ENCODE measurements around the gene CCM2.

The CCM2 gene

GRCh38 chr7:44967571-44968446 lies 32.2 kb upstream of the CCM2 start:
- no peak overlapping the region for H3K4me3 ChIP-seq (ENCODE audit: low read depth, low read length)
- DNase-seq (ENCODE audit: low read depth) = no peak

GRCh38 chr7:44969049-44969700 lies 30.8 kb upstream of the CCM2 start:
- H3K4me3 ChIP-seq (ENCODE audit: low read depth, low read length) = no peak overlapping the region
- no peak for DNase-seq (ENCODE audit: low read depth)

- no peak for DNase-seq (ENCODE audit: low read depth)
- H3K4me3 ChIP-seq (ENCODE audit: low read depth, low read length) = no peak overlapping the region
Observed at GRCh38 chr7:44969701-44970522, 30.1 kb upstream of the CCM2 start.

DNA sequence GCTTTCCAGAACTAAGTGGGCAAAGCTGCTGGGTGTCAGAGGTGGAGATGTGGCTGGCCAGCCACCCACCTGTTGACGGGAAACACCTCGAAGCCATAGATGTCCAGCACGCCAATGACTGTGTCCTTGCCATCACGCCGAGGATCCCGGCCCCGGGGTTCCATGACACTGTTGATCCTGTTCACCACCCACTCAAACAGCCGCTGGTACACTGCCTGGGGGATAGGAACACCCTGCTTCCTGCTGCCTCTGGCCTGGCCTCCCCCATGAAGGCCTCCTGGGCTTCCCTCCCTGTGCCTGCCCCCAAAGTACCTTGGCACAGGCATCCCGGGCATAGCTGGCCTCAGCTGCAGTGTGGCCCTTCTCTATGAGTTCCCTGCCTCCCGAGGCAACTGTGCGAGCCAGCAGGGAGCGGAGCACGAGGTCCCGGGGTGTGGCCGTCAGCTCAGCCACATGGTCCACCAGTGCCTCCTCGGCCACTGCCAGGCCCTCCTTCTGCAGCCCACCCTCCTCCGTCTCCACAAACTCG lies 29.4 kb upstream of the CCM2 start:
- no peak overlapping the region for H3K4me3 ChIP-seq (ENCODE audit: low read depth, low read length)
- DNase-seq (ENCODE audit: low read depth) = no peak

DNA sequence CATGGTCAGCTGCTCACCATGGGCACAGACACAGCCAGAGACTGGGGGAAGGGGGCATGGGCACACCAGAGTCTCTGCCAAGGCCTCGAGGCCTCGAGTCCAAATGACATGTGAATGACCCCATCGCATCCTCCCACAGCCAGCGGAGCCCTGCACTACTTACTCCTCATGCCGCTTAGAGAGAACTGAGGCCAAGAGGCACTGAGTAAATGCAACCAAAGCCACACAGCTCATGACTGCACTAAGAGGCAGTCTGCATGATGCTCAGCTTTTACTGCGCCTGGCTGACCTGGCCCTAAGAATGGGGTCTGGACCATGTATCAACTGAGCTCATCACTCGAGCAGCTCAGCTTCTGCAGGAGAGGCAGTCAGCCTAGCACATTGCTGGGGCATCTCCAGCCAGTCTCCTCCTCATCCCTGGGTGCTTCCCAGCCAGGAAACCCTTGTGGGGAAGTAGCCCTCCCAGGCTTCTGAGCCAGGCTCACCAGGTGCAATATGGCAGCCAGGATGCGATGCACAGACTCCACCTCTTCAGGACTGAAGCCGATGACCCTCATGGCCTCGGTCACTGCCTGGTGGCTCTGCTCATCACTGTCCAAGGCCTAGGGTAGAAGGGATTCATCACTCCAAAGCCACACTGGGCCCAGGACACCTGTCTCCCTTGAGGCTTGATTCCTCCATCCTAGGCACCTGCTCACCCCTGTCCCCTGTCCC lies 28.7 kb upstream of the CCM2 start:
- DNase-seq (ENCODE audit: low read depth) = no peak
- no peak overlapping the region for H3K4me3 ChIP-seq (ENCODE audit: low read depth, low read length)

DNA sequence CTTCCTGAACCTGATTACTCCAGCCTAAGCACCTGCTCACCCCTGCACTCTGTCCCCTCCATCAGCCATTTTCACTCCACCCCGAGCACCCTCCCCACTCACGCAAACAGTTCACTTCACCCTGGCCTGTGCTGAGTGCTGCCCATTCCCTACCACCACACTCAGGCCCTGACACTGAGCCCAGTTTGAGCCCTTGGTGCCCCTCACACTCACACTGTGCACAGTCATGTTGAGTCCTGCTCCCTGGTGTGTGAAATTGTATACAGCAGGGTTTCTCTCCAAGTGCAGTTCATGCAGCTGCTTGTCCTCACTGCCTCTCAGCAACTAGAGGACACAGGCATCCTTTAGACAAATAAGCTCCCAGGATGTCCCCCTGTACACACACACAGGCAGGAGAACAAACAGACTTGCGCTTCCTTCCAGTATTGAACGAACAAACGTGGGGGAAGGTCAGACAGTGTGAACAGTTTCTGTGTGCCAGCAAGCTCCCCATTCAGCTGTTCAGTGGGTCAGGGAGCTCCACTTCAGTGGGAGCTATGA lies 28.0 kb upstream of the CCM2 start:
- no peak overlapping the region for H3K4me3 ChIP-seq (ENCODE audit: low read depth, low read length)
- DNase-seq (ENCODE audit: low read depth) = no peak

DNA sequence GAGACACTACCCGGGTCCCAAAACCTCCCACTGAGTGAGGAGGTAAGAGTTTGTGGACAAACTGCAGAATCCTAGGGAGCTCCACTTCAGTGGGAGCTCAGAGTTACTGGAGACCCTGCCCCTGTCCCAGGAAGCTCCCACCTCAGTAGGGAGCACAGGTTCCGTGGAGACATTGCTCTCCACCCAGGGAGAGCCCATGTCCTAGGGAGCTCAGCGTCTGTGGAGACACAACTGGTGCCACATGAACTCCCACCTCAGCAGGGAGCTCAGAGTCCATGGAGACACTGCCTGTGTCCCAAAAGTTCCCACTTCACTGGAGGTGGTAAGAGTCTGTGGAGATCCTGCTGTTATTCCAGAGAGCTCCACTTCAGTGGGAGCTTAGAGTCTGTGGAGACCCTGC lies 27.4 kb upstream of the CCM2 start:
- no peak for DNase-seq (ENCODE audit: low read depth)
- no peak overlapping the region for H3K4me3 ChIP-seq (ENCODE audit: low read depth, low read length)

GRCh38 chr7:44973610-44974401 lies 26.2 kb upstream of the CCM2 start:
- no peak overlapping the region for H3K4me3 ChIP-seq (ENCODE audit: low read depth, low read length)
- no peak for DNase-seq (ENCODE audit: low read depth)

GRCh38 chr7:44974549-44974948 lies 25.5 kb upstream of the CCM2 start:
- H3K4me3 ChIP-seq (ENCODE audit: low read depth, low read length) = no peak overlapping the region
- no peak for DNase-seq (ENCODE audit: low read depth)

GRCh38 chr7:44975331-44976039 lies 24.5 kb upstream of the CCM2 start:
- H3K4me3 ChIP-seq (ENCODE audit: low read depth, low read length) = no peak overlapping the region

GRCh38 chr7:44976040-44976745 lies 23.8 kb upstream of the CCM2 start:
- DNase-seq (ENCODE audit: low read depth) = no peak
- no peak overlapping the region for H3K4me3 ChIP-seq (ENCODE audit: low read depth, low read length)

More at GRCh38 chr7:44975331-44976039, 24.5 kb upstream of the CCM2 start:
- DNase-seq (ENCODE audit: low read depth) = no peak

DNA sequence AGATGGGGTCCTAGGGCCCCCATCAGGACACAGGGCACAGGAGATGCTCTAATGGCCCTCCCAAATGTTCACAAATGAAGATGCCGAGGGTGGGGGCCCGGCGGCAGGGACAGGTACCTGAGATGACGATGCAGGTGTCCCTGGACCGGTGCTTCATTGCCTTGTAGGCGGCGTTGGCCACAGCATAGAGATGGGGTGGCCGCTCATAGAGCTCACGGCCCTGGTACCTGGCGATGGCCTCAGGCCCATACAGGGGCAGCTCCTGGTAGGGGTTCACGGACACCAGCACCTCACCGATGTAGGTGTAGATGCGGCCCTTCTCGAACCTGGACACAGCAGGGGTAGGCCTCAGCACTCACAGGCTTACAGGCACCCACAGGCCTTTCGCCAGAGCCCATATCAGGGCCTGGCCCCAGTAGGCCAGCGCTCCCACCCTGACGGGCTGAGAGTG lies 23.2 kb upstream of the CCM2 start:
- DNase-seq (ENCODE audit: low read depth) = no peak

DNA sequence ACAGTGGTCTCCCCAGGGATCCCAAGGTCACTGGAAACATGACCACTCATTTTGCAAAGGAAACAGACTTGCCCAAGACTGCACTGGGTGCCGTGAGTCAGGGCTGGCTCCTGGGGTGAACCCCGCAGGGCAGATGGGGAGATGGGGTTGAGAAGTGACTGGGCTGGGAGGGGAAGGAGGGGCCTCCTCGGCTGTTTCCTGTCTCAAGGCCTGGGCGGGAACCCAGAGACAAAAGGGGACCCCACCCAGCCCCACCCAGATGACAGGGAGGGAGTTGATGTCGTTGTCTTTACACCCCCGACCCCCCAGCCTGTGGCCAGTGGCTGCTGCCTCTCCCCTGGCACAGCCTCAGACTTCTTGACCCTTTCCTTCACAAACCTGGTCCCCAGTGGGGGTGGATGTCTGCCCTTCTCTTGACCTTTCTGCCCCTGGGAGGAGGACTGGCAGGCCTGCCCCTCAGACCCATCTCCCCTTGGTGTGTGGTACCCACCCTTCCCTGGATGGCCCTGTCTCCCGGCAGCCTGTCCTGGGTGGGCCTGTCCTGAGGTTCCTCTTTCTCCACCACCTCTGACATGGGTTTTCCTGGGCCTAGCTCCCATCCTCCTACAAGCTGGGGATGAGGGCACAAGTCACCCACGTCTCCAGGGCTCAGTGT lies 22.6 kb upstream of the CCM2 start:
- DNase-seq (ENCODE audit: low read depth) = no peak
- no peak overlapping the region for H3K4me3 ChIP-seq (ENCODE audit: low read depth, low read length)

More for the DNA sequence above, 23.2 kb upstream of the CCM2 start:
- H3K4me3 ChIP-seq (ENCODE audit: low read depth, low read length) = no peak overlapping the region

GRCh38 chr7:44977959-44978335 lies 22.1 kb upstream of the CCM2 start:
- no peak overlapping the region for H3K4me3 ChIP-seq (ENCODE audit: low read depth, low read length)
- DNase-seq (ENCODE audit: low read depth) = no peak

- no peak within 1 kb of the TSS for H3K4me3 ChIP-seq (ENCODE audit: low read depth, low read length)
- no peak for DNase-seq (ENCODE audit: low read depth)
Observed at GRCh38 chr7:44978511-44979366, 21.3 kb upstream of the CCM2 start, which contains the start of gene MYO1G. TSS of gene MYO1G (minus strand) at chr7:44979015. CDS start at chr7:44978961, 54 bp downstream.

Measured in skeletal muscle cell (primary cell).